Activated CD8-positive, alpha-beta memory T cell treated with anti-CD3 and anti-CD28 coated beads for 4 hours (primary cell): ENCODE data around the gene CIB2.

ENCODE experiments used
- DNase-seq, 2 donors: peaks; one replicate each; pipeline ENCODE4 v3.0.0-alpha.2; 2020; ENCODE audit warnings: low read depth in 2 of 2

Gene CIB2

DNA sequence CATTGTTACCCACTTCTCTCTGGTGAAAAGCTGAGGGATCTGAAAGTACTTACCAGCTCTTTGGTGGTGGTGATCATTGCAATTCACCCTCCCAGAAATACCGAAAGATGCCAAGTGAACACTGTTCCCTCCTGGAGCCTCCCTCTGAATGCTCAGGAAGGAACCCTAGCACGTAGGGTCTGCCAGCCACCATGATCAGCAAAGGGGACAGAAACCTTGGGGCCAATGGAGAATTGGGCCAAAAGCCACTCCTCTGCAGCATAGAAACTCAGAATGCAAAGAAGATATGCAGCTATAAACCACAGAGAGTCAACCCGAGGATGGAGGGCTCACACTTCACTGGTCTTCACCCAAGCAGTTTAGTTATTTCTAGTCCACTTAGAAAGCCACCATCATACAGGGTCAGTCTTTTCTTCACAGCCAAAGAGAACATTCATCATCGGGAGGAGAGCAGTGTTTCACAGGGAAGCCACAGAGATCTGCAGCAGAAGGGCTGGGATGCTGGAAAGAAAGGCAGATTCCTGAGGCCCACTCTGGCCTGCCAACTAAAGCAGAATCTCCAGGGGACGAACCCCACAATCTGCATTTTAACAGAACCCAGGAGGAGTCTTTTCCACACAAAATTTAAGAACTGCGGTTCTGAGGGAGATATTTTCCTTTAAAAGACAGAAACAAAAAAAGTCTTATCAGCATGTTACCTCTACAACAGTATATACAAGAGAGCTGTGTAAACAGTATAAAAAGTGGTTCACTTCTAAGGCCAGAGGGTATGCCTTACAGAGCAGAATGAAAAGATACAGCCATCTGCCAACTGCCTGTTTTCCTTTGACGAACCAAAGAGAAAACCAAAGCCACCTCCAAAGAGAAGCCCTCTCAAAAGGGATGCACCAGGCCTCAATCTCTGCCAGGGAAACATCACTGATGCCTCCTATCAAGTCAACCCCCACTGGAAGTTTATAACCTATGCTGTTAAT lies 65.0 kb downstream of the CIB2 start:
- no peak for DNase-seq

- no peak for DNase-seq
Observed at GRCh38 chr15:78065284-78065872, 65.9 kb downstream of the CIB2 start.

GRCh38 chr15:78064544-78064943 lies 66.7 kb downstream of the CIB2 start:
- no peak for DNase-seq

DNA sequence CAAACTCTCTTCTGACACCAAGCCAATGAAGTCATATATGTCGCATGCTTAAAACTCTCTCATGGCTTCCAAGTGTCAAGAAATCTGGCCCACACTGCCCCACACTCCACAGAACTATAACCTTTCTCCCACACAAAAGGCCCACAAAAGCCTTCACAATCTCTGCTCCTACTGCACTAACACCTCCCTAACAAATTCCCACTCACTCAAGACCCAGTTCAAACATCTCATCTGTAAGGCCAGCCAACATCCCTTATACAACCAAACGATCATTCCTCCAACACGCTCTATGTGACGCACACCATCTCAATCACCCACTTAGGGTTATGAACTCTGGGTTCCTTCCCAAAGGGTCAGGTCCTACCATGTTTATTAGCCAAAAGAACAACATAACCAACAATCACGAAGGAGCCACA lies 67.3 kb downstream of the CIB2 start:
- no peak for DNase-seq

GRCh38 chr15:78063217-78063616 lies 68.0 kb downstream of the CIB2 start:
- DNase-seq: no peak

DNA sequence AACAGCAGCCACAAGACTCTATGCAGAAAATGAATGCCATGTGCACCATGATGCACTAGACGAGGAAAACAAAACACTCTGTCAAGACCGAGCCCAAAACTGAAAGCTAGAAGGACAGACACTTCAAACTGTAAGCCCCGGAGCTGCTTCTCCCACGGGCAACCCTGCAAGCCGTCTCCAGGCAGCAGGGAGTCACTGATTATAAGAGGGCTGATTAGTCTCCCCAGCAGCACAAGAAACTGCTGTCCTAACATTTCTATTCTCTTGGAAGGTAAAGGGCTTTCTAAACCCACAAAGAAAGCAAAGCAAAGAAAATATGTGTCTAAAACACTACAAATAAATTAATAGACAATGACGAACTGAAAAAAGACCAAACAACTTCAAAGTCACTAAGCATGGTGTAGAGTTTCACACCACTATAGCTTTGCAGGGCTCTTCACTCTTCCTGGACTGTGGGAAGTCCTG lies 69.2 kb downstream of the CIB2 start:
- no peak for DNase-seq

GRCh38 chr15:78060232-78060631 lies 71.0 kb downstream of the CIB2 start:
- DNase-seq: no peak

- DNase-seq: no peak
Observed at GRCh38 chr15:78059110-78059839, 72.0 kb downstream of the CIB2 start.

DNA sequence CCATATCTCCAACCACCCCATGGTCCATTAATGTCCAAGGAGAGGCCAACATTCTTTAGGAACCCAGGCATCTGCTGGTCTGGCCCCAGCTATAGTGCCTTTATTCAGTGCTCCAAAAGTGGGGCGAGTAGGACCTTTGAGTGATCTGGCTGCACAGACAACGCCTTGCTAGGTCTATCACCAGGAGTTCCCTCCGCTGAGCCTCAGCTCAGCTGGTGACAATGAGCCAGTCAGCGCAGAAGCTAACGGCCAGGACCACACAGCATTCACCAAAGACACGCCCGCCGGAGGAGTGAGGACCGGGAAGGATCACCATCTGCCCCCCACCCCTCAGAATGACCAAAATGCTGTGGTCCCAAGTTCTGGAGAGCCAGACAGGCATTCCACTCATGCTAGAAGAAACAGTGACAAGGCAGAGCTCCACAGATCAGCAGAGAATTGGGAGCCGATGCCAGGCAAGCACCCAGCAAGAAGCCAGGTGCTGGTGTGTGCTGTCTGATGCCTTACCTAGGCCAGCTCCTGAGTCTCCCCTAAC lies 72.8 kb downstream of the CIB2 start:
- DNase-seq: no peak

GRCh38 chr15:78057803-78058202 lies 73.4 kb downstream of the CIB2 start:
- no peak for DNase-seq

GRCh38 chr15:78056714-78057269 lies 74.5 kb downstream of the CIB2 start:
- no peak for DNase-seq

DNA sequence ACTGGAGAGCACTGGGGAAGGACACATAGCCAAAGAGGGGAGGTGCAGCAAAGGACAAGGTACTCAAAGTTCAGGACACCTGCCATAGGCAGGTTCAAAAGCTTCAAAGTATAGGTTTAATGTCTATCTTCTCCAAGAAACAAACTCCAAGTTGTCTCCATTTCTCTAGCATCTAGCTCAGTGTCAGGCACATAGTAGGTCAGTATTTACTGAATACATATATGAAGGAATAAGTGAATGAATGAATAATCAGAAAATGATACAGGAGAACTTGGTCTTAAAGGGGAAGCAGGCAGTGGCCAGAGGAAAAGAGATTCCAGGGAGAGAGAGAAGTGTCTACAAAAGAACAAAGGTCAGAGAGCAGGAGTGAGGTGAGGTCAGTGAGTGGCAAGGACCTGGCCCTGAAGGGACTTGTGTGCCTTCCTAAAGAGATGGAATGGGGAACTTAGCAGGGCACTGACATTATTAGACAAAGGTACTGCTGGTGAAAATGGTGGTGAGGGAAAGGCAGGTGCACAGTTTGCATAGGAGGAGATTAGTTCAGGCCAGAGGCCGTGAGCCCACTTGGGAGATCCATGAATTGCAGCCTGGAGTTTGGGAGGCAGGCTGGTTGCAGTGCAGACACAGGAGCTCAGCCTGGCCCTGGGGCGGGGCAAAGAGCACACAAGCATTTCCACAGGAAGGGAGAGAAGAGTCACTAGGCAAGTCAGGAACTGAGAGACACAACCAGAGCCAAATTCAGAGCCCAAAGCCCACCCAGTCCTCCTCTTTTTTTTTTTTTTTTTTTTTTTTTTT lies 75.1 kb downstream of the CIB2 start:
- no peak for DNase-seq

- no peak for DNase-seq
Observed at GRCh38 chr15:78054966-78055365, 76.3 kb downstream of the CIB2 start.
